HL-60/S4 treated with retinoic acid at 250 ng/mL for 4 days and 3 days (cell line): ENCODE results near the gene RAB30.

Experiments
- in situ Hi-C: fragments of 300-500 bp; cut with MboI; formaldehyde crosslinking; loops from 2 replicates; pipeline ENCODE4 v1.7.0; 2022; ENCODE audit warnings: low sequenced_read_pairs

Gene RAB30

DNA sequence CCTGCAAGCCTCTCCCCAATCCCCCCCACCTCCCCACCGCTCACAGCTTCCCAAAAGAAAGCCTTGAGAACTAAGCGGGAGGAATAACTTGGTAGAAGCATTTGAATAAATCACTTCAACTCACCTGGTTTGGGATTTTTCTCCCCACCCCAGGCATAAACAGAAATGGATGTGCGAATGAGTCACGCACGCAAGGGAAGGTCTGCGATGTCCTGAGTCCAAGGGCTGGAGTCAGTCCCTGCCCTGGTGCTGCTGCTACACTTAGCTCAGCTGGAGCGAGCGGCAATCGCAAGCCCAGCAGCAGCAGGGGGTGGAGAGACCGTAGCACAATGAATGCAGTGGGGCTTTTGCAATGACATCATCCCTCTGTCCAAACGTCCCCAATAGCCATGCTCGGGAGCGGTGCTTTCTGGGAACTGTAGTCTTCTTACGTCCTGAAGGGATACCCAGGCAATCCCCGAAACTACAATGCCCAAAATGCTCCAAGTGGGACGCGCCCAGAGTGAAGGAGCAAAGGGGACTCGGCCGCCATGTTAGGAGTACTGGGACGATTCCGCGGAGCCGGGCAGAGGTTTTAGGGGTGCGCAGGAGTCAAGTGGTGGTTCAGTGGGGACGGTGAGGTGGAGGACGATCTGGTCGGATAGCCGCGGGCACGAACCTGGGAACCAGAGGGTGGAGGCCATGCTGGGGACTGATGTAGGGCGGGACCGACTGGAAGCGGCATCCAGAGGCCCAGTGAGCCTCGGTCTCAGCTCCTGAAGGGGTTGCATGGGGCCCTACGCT lies at the start of gene RAB30:
RAB30 (minus strand) TSS at position 331 of the 783 bp plus-strand sequence. CDS start 74,581 bp downstream, outside the sequence.
- in situ Hi-C loops: no loop called here

DNA sequence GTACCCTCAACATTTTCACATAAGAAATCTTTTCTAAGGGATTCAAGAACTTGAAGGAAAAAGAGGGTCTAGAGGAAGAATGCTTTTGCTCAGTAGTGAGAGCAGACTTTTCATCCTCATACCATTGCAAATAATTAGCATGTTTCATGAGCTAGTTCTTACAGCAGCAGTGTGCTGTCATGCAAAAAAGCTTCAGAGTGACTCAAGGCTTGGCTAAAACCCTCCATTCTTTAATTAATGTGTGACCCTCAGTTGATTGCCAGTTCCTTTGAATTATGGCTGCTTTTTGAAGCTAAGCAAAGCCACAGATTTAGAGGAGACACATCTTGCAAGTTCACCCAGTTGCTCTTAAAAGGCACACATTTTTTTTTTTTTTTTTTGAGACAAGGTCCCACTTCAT lies 48.6 kb upstream of the RAB30 start:
- in situ Hi-C loops: no loop called here

DNA sequence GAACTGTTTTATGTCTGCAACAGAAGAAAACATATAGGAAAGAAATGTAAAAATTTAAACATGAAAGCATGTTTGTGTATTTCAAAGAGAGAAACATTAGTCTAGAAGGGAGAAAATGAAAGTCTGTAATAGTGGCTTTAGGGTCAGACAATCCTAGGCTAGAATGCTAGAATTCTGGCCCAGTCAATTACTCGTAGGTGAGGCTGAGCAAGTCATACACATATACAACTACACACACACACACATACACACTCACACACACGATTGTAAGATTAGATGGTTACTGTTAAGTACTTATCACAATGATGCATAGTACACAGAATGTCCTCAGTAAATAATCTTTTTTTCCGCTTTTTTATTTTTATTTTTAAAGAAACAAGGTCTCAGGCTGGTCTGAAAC lies 47.5 kb upstream of the RAB30 start:
- in situ Hi-C loops: no loop called here

DNA sequence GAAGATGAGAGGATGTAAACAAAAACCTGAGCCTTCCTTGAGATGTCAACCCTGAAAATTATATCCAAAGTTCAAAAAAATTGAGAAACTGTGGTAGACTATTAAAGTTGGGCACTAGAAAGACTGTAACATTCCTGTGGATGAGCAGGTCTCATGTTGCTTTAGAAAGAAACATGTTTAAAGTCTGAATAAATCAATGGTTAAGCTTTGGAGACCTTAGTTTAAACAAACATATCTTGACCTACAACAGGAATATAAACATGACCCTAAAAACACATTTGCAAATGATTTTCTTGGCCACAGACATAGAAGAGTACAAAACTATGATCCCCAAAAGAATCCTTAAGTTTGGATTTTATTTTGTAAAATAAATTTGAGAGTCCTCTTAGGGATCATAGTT lies 47.1 kb upstream of the RAB30 start:
- in situ Hi-C loops: no loop called here

DNA sequence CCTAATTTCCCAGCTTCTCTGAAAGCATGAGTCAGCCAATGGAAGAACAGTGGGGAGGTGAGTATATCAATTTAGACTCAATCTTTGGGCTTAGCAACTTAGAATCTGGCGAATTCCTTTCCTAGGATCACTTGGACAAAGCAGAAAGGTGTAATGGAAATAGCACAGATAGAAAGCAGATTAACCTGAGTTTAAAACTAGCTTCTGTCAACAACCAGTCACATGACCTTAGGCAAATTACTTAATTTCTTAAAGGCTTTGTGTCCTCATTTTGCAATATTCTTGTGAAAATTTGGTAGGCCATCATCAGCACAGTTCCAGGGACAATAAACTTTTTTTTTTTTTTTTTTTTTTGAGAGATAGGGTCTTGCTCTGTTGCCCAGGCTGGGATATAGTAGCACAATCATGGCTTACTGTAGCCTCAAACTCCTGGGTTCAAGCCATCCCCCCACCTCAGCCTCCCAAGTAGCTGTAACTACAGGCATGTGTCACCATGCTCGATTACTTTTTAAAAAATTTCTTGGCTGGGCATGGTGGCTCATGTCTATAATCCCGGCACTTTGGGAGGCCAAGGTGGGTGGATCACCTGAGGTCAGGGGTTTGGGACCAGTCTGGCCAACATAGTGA lies 44.4 kb upstream of the RAB30 start:
- in situ Hi-C loops: no loop called here

DNA sequence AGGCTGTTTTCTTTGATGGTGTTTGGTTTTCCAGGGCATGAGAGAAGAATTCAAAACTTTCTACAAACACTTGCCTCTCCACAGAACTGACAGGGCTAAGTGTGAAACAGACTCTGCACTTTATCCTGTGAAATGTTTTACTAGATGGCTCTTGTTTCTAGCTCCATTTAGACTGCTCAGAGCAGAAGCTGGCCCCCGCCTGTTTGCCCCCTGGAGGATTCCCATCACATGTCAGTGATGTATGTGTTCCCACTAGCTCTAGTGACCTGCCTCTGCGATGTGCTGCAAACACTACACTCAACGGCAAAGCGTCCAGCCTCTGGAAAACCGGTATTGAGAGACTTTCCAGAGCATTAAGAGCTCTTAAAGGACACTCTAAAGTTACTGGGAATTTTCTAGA lies 43.9 kb upstream of the RAB30 start:
- in situ Hi-C loops: no loop called here

GRCh38 chr11:83115026-83115425 lies 43.3 kb upstream of the RAB30 start:
- in situ Hi-C loops: no loop called here

DNA sequence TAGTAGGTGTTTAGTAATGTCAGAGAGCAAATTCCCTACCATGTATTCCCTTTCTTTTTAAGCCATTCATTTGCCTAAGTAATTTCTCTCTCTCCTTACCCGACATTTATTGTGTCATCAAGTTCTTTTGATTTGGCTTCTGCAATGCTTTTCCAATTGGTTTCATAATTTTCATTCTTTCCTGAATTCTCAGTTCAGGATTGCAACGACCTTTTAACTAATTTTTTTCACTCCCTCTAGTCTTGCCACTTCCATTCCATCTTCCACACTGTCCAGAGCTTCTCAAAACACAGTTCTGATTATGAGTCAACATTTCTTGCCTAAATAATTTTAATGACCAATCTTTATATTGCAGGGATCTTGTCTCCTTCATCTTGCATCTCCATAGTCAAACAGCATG lies 41.2 kb upstream of the RAB30 start:
- in situ Hi-C loops: no loop called here

DNA sequence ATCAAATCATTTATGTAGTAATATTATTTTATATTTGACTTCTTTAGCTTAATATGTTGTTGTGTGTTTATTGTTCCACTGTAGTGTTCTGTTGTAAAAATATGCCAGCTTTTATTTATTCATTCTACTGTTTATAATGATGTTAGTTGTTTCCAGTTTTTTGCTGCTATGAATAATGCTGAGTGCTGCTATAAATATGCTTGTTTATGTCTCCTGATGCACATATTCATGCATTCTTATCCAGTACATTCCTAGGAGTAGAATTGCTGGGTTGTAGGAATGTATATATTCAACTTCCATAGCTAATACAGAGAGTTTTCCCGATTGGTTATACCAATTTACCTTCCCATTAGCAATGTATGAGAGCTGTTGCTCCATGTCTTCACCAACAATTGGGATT lies 33.5 kb upstream of the RAB30 start:
- in situ Hi-C loops: no loop called here

DNA sequence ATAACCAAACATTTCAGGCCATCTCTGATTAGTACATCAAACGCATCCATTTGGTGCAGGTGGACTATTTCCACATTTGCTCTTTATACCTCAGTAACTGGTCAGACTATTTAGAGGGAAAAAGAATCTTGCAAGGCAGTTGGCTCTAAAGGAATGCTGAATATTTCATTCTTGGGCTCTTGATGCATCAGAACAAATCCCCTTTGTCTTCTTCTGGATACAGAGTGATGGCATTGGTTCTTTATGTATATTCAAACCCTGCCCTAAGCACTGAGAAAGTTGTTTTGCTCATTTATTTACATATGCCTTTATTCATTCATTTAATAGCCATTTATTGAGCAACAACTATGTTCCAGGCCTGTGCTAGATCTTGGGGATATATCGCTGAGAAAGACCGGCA lies 31.1 kb upstream of the RAB30 start:
- in situ Hi-C loops: no loop called here

DNA sequence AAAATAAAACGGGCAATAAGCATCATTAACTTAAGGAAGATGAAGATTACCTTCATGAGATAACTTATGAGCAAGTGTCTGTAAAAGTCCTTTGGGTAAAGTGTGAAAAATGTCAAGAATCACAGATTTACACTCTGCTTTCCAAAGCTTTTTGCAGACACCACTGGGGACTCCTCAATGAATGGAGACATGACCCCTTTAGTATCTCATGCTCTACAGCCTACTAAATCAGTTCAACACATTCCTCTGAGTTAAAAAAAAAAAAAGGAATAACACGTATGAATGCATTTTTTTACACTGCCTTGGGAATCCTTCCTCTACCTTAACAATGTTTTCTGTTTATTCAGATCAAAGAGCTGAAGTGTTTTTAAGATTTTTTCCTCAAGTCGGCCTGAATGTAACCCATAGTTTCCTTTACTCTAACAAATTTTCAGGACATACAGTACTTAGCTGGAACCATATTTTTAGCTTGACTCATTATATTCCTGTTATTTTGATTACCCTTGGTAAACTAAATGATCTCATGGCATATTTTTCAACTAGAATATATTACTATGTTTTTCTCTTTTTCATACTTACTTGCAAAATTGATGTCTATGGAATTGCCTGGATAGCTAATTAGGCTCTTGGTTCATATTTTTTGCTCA lies 25.9 kb upstream of the RAB30 start:
- in situ Hi-C loops: no loop called here

DNA sequence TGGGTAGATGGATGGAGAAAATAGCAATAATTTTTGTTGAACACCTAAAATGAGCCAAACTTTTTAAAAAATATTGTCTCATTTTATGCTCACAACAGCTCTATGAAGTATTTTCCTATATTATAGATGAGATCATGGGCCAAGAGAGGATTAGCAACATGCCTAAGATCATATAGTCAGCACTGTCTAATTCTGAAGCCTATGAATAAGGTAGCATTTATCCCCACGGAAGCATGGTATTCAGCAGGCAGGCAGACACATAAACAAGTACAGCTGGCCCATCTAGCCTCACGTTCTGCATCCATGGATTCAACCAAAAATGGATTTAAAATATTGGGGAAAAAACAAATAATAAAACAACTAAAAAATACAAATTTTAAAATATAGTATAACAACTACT lies 21.9 kb upstream of the RAB30 start:
- in situ Hi-C loops: no loop called here

DNA sequence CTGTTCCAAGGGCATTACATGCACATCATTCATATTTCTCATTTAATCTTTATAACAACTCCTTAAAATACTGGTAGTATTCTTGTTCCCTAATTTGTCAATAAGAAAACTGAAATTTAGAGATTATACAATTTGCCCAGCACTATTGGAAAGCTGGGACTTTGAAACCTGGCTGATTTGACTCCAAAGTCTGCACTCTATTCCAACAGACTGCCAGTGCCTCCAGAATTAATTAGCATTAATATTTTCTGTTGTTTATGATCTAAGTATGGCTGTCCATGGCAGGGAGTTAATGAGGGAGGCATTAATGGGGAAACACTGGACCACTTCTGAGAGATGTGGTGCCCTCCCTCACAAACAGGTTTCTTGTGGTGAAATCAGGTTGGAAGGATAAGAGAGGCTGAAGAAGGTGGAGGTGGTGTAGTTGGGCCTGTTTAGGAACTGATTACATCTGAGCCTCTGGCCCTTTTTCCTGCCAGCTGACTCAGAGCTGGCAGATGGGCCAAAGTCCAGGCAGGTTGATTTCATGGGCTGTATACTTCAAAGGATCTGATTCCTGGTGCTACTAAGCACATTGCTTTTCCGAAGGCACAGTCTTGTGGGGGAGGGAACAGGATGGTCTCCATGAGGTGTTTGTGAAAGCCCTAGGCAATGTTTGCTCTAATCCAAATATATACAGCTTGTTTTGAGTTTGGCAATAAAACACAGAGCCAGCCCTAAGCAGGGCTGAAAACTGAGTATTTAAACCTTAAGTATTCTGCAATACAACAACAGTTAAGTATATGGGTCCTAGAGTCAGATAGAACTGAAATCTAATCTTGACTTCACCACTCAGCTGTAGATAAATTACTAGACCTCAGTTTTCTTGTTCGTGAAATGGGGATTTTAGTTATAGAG lies 21.0 kb upstream of the RAB30 start:
- in situ Hi-C loops: no loop called here

GRCh38 chr11:83088965-83089364 lies 17.3 kb upstream of the RAB30 start:
- in situ Hi-C loops: no loop called here

GRCh38 chr11:83087035-83087434 lies 15.3 kb upstream of the RAB30 start:
- in situ Hi-C loops: no loop called here

DNA sequence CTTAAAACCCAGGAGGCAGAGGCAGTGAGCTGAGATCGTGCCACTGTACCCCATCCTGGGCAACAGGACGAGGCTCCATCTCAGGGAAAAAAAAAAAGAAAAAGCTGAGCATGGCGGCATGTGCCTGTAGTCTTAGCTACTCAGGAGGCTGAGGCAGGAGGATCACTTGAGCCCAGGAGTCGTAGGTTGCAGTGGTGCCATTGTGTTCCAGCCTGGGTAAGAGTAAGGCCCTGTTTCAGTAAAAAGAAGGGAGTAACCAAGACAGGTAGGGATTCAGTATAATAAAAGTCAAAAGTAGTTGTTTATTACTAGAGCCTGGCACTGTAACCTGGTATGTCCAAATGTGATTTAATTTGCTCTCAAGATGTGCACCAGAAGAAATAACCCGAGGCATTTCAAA lies 8.1 kb upstream of the RAB30 start:
- in situ Hi-C loops: no loop called here

- in situ Hi-C loops: no loop called here
Measured at GRCh38 chr11:83078269-83078668, 6.6 kb upstream of the RAB30 start.

DNA sequence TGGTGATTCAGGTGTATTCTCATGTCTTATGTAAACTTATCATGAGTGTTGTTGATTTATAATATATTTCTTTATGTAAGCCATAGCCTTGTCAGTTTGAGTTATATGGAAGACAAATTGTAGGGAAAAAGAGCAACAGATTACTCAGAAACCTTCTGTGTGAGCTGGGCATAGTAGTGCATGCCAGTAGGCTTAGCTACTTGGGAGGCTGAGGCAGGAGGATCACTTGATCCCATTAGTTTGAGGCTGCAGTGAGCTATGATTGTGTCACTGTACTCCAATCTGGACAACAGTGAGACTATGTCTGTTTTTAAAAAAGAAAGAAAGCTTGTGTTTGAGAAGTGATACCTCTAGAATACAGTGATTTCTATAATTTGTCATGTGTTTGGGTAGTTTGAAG lies 2.2 kb upstream of the RAB30 start:
- in situ Hi-C loops: no loop called here

DNA sequence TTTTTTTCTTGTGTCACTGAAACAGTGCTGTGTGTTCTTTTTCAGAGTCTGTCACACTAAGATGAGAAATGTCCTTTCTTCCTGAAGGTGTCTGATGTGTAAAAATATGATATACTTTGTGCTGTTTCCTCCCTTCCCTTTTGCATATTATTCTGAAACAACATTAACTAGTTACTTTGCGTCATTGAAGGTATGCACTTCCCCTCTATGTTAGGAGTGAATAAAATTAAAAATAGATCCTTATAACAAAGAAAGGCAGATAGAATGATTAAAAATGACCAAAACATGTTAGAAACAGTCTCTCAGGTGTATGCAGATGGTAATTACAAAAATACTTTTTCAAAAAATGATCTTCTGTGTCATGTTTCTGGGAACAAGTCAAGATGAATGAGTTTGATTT lies 1.6 kb upstream of the RAB30 start:
- in situ Hi-C loops: no loop called here

DNA sequence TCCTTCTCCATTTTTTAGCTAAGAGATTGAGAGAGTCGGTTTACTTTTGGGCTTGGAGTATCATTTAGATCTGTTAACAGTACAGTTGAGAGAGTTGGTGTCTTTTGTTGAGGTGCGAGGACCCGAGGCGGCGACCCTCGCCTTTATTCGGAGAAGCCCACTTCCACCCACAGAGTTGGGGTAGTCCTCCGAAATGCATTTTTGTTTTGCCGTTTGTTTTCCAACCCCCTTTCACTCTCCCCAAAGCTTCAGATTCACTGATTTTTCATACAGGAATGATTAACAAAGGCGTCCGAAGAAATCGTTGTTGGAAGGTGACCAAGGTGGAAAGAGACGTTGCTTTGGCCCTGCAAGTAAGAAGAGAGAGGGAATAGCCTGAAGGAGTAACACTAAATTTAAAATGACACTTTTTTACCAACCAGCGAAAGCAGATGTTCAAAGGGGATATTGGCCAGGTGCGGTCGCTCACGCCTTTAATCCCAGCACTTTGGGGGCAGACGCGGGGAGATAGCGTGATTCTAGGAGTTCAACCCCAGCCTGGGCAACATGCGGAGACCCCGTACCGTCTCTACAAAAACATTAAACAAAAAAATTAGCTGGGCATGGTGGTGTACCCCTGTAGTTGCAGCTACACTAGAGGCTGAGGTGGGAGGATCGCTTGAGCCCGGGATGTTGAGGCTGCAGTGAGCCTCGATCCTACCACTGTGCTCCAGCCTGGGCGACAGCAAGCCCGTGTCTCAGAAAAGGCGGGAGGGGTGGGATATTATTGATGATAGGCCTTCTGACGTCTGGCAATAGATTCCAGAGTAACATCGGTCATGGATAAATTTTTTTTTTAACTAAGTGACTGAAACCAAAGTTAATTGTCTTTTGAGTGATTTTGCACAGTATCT lies 899 bp upstream of the RAB30 start:
- in situ Hi-C loops: no loop called here
